OCI-LY7 (cell line): ENCODE results near the gene COL20A1. TPM values are rescaled to one million over a fixed set of nuclear protein-coding genes. Genes with fewer than 3 reads are reported as not detected.

Source experiments
- BruUV-seq: library from RNA; stranded (reverse); fragments of 400-500 nt; replicated peaks from 2 replicates; lab custom pipeline; 2021; lab: Mats Ljungman, UMichigan
- CTCF ChIA-PET: fragments of 300-600 bp; sonication (Branson Sonifier 250); formaldehyde crosslinking; loops from one replicate; lab custom pipeline; 2022; ENCODE audit warnings: antibody characterized with exemption; ENCODE audit not compliant: unreplicated experiment; lab: Charles Lee
- POLR2A ChIA-PET: fragments of 300-600 bp; sonication (Branson Sonifier 250); formaldehyde crosslinking; loops from one replicate; lab custom pipeline; 2022; ENCODE audit warnings: antibody characterized with exemption; lab: Charles Lee
- DNase-seq: peaks from one replicate; pipeline ENCODE4 v3.0.0-alpha.2; 2015; ENCODE audit warnings: low spot score
- H2AFZ ChIP-seq: fragments of 200-600 bp; sonication (generic), shearing (Covaris generic); 2 replicates; pipeline ENCODE4 v1.6.1; 2014; ENCODE audit warnings: mild to moderate bottlenecking, antibody characterized with exemption, low read length, moderate library complexity
- H3K27ac ChIP-seq: fragments of 200-600 bp; sonication (generic); 2 replicates; pipeline ENCODE4 v1.5.1; 2014; ENCODE audit warnings: mixed run types, low read depth, mild to moderate bottlenecking, moderate library complexity, low read length, inconsistent platforms; ENCODE audit not compliant: poor library complexity, severe bottlenecking
- H3K36me3 ChIP-seq: fragments of 200-600 bp; sonication (generic); 2 replicates; pipeline ENCODE4 v1.6.1; 2014; ENCODE audit warnings: mild to moderate bottlenecking, antibody characterized with exemption, low read length, moderate library complexity, mixed read lengths; ENCODE audit not compliant: insufficient read depth
- H3K4me1 ChIP-seq: fragments of 200-600 bp; sonication (generic); 2 replicates; pipeline ENCODE4 v1.5.1; 2014; ENCODE audit warnings: mild to moderate bottlenecking, low read length; ENCODE audit not compliant: insufficient read depth, poor library complexity, severe bottlenecking
- H3K4me2 ChIP-seq: fragments of 200-600 bp; sonication (generic); 2 replicates; pipeline ENCODE4 v1.6.1; 2014; ENCODE audit warnings: mild to moderate bottlenecking, low read length
- H3K4me3 ChIP-seq: fragments of 200-600 bp; sonication (generic); 2 replicates; pipeline ENCODE4 v1.5.1; 2014; ENCODE audit warnings: mild to moderate bottlenecking, low read depth, low read length; ENCODE audit not compliant: poor library complexity, severe bottlenecking
- H3K79me2 ChIP-seq: fragments of 200-600 bp; sonication (generic); 2 replicates; pipeline ENCODE4 v1.6.1; 2016; ENCODE audit warnings: low read depth, mild to moderate bottlenecking, low read length, moderate library complexity, mixed read lengths; ENCODE audit not compliant: insufficient read depth
- H3K9me2 ChIP-seq: fragments of 200-600 bp; sonication (generic); 2 replicates; pipeline ENCODE4 v1.6.1; 2016; ENCODE audit warnings: mild to moderate bottlenecking, low read length, mixed read lengths; ENCODE audit not compliant: insufficient read depth
- H3K9me3 ChIP-seq: fragments of 200-600 bp; sonication (generic); 2 replicates; pipeline ENCODE4 v1.6.1; 2014; ENCODE audit warnings: mild to moderate bottlenecking, mixed run types, low read length, mixed read lengths
- H4K20me1 ChIP-seq: fragments of 200-600 bp; sonication (generic); 2 replicates; pipeline ENCODE4 v1.6.1; 2014; ENCODE audit warnings: mild to moderate bottlenecking, antibody characterized with exemption, low read length, moderate library complexity, mixed read lengths; ENCODE audit not compliant: insufficient read depth
- EZH2phosphoT487 ChIP-seq: fragments of 200-600 bp; sonication (generic); IDR thresholded peaks from 2 replicates; pipeline ENCODE4 v1.6.1; 2018; ENCODE audit warnings: low read depth, borderline replicate concordance, mild to moderate bottlenecking, mixed run types, antibody characterized with exemption, low read length, moderate library complexity, mixed read lengths
- intact Hi-C: fragments of 100-400 bp; cut with micrococcal nuclease; formaldehyde crosslinking; loops from one replicate; pipeline ENCODE4 v1.10.0; 2022; ENCODE audit not compliant: unreplicated experiment
- total RNA-seq, 2 experiments: library from RNA; depleted of rRNA in 1 of 2; stranded (reverse); fragments of >200 nt in 1 of 2; shearing (Covaris generic) in 1 of 2; gene quantifications; 2 replicates each; pipeline ENCODE4 v1.2.3, GENCODE V29; 2014 to 2022
- TF ChIP-seq, protein P1 (sequence below): fragments of 200-600 bp; sonication (generic); conservative IDR thresholded peaks from 2 replicates; pipeline ENCODE4 v1.5.1; 2014; ENCODE audit warnings: mild to moderate bottlenecking, antibody characterized with exemption, low read length, moderate library complexity, mixed read lengths

Gene COL20A1
- total RNA-seq, 2 experiments from 2014 or later = 0.15 TPM; not detected in 1

DNA sequence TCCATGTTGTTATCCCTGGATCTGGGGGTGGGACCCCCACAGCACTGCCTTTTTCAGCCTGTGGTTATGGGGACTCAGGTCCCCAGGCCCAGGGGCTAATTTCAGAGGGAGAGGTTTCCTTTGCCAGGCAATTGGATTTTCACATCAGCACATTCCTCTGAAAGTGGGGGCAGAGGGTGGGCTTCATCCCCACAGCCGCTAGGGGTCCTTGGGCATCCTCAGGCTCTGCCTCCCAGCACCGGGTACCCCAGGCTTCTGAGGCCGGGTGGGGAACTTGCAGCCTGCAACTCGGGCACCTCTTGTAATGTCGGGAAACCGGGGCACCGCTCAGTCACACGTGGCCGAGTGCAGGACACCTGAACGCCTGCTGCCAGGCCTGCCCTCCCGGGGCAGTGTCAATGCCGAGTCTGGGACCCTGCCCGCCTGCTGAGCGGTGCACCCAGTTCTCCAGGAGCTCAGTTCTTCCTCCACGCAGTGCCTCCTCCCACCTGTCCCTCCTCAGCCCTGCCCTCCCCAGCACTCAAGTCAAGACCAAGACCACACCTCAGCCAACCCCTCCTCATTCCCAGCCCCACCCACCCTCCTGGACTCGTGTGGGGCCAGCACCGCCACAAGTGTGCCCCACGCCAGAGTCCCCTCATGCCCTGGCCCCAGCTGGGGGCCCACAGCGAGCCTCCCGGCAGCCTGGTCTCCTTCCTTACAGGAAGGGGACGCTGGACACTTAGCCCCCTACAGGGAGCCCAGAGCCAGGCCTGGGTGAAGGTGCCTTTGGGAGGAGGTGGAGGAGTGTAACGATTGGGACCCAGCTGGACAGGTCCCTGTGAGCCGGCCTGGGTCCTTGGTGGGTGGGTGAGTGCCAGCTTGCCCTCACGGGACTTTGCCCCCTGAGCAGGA is 77.0 kb downstream of the COL20A1 start:
- no peaks in the 10 kb centered on the region for H3K9me3 ChIP-seq
- no peaks in the 10 kb centered on the region for H3K9me2 ChIP-seq
- no peak for TF ChIP-seq EZH2phosphoT487
- TF ChIP-seq, protein P1, sequence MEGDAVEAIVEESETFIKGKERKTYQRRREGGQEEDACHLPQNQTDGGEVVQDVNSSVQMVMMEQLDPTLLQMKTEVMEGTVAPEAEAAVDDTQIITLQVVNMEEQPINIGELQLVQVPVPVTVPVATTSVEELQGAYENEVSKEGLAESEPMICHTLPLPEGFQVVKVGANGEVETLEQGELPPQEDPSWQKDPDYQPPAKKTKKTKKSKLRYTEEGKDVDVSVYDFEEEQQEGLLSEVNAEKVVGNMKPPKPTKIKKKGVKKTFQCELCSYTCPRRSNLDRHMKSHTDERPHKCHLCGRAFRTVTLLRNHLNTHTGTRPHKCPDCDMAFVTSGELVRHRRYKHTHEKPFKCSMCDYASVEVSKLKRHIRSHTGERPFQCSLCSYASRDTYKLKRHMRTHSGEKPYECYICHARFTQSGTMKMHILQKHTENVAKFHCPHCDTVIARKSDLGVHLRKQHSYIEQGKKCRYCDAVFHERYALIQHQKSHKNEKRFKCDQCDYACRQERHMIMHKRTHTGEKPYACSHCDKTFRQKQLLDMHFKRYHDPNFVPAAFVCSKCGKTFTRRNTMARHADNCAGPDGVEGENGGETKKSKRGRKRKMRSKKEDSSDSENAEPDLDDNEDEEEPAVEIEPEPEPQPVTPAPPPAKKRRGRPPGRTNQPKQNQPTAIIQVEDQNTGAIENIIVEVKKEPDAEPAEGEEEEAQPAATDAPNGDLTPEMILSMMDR = 0 out of 2 replicates have a peak, but pooled peaks have one; percentile 26
- no peaks in the 10 kb centered on the region for H3K79me2 ChIP-seq
- no TSS peak for BruUV-seq
- ChIA-PET POLR2A (no interaction called here), CTCF (no interaction called here)
- no peaks in the 10 kb centered on the region for H4K20me1 ChIP-seq
- intact Hi-C loops = no loop called here
- H3K4me1 ChIP-seq = no peaks in the 10 kb centered on the region
- DNase-seq = no peak
- no peak overlapping the region for H3K4me3 ChIP-seq
- H3K4me2 ChIP-seq = no peak overlapping the region
- no peaks in the 10 kb centered on the region for H3K36me3 ChIP-seq
- H2AFZ ChIP-seq = no peak overlapping the region
- H3K27ac ChIP-seq = no peak overlapping the region

DNA sequence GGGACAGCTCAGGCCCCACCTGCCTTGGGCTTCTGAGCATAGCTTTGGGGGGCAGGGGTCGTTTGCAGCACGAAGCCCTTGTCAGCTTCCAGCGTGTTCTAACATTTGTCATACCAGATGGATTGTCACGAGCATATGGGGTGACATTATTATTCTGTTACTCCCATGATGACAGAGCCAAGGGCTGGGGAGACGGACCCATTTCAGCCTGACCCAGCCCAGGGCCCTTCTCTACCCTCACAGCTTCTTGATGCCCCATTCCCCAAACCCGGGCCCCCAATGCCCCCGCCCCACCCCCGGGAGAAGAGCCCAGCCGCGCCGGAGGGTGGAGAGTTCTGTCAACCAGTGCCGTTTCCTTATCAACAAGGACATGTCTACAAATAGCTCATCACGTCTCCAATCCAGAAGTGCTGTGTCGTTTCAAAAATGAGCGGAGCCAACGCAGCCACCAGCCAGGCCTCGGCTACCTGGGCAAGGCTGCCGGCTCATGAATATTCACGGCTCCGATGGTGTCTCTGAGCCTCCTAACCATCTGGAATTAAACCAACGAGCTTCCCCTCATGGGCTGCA is 77.7 kb downstream of the COL20A1 start:
- H3K9me2 ChIP-seq = no peaks in the 10 kb centered on the region
- H3K4me1 ChIP-seq = no peaks in the 10 kb centered on the region
- no peak overlapping the region for H3K27ac ChIP-seq
- H3K9me3 ChIP-seq = no peaks in the 10 kb centered on the region
- H2AFZ ChIP-seq = no peak overlapping the region
- ChIA-PET CTCF (no interaction called here), POLR2A (no interaction called here)
- no peaks in the 10 kb centered on the region for H4K20me1 ChIP-seq
- no peak overlapping the region for H3K4me2 ChIP-seq
- no peak overlapping the region for H3K4me3 ChIP-seq
- H3K36me3 ChIP-seq = no peaks in the 10 kb centered on the region
- BruUV-seq = no TSS peak
- H3K79me2 ChIP-seq = no peaks in the 10 kb centered on the region
- intact Hi-C loops = no loop called here
- no peak for DNase-seq
- TF ChIP-seq, protein P1 = no peak
